GM18519 (cell line): ENCODE measurements around the gene OBI1.
"Not testable (repeated sequence)": the region's sequence is repeated elsewhere in the genome, so short reads cannot be mapped to it uniquely, and the experiment has no call there.

Source experiments
- ATAC-seq: cut with Tn5 transposase; IDR thresholded peaks from one replicate; pipeline ENCODE4 v1.9.1; 2021; ENCODE audit warnings: mild to moderate bottlenecking, moderate library complexity; ENCODE audit not compliant: unreplicated experiment, low FRiP score

Gene OBI1

DNA sequence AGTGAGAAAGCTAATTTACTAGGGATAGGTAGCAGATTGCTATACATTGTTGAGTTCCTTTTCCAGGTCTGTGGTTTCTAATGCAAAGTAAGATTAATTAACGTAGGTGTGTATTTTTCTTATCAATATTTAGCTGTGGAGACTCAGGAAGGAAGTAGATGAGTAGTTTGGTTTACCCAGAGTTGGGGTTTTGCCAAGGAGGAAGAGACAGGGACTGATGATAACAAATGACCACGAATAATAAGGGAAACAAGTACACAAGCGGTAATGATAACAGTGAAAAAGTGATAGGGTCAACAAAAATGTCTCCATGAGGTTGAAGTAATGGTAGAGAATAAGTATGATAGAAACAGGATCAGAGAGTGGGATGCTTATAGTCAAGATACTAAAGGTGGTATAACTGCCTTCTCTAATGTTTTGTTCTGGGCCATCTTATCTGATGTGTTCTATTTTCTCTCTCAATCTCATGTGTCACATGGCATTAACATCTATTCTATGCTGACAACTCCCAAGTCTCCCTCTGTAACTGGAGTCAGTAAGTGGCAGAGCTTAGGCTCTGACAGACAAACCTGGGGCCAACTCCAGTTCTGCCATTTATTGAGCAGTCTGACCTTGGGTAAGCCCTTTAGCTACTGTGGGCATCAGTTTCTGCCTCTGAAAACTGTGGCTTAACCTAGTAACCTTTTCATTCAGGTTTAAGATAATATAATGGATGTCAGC lies 8.8 kb downstream of the OBI1 start:
- ATAC-seq: no peak

DNA sequence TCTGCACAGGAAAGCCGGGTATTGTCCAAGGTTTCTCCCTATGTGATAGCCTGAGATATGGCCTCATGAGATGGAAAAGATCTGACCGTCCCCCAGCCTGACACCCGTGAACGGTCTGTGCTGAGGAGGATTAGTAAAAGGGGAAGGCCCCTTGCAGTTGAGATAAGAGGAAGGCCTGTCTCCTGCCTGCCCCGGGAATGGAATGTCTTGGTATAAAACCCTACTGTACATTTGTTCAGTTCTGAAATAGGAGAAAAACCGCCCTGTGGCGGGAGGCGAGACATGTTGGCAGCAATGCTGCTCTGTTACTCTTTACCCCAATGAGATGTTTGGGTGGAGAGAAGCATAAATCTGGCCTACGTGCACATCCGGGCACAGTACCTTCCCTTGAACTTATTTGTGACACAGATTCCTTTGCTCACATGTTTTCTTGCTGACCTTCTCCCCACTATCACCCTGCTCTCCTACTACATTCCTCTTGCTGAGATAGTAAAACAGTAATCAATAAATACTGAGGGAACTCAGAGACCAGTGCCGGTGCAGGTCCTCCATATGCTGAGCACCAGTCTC lies 11.8 kb downstream of the OBI1 start:
- ATAC-seq: not testable (repeated sequence)

DNA sequence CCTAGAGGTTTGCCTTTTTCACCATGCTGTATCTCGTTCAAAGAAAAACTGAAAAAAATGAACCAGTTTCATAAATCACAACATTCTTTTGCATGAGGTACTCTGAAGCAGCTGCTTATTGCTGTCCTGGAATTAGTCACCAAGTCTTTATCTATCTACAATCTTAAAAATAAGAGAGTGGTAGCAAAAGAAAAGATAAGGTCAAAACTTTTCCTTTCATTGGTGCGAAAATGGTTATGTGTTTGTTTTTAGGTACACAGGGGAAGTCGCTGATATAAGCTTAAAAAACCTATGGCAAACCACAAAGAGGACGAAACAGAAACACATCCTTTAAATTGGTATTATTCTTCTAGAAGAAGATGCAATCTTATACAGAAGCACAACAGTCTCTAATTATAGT lies 20.7 kb downstream of the OBI1 start:
- ATAC-seq: peak; percentile 71

DNA sequence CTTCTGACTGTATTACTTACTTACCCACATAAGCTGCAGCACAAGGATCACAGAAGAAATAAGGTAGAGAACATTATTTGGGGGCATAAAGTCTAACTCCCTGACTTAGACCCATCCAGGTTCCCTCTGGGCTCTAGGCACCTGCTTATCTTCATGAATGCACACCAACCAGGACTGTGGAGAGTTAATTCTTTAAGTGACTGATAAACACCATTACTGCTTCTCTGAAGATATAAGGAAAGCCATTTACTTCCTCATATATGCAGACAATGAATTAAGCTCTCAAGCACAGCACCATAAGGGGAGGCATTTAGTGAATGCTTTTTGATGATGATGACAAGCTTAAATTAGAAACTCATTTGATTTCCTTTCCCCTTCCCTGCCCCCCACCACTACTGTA lies 22.5 kb downstream of the OBI1 start:
- no peak for ATAC-seq

DNA sequence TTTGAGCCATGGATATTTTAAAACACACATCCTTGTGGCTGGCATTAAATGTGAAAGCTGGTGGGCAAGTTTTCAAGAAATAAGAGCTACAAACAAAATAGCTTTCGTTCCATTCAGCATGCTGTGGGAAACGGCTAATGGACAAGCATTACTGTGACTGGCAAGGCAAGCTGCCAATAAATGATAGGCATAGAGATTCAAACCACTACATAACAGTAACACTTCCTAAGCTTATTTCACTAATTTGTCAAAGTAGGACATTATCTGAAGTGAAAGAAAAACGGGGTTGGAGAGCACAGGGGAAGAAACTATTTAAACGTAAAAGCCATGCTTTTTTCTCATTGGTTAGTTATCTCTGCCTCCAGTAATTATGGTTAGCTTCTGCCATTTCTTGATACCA lies 26.0 kb downstream of the OBI1 start:
- no peak for ATAC-seq

DNA sequence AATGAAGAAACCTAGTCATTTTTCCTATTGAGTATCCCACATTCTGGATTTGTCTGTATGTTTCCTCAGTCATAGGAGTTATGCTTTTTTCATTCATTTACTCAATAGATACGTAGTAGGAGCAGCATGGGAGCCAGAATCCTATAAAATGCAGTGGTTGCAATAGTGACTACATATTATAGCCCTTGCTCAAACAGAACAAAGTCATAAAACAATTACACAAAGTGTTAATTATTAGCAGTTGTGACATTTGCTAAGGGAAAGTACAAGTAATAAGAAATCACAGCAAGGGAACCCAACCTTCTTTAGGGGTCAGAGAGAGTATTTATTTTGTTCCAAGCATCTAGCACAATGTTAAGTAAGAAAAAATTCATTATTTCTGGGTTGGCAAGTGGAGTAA lies 27.9 kb downstream of the OBI1 start:
- ATAC-seq: no peak

- ATAC-seq: no peak
These were observed 28.4 kb downstream of the OBI1 start for GRCh38 chr13:78630511-78630910.

- ATAC-seq: no peak
These were observed 33.6 kb downstream of the OBI1 start for GRCh38 chr13:78625384-78625783.

- ATAC-seq: no peak
These were observed 35.8 kb downstream of the OBI1 start for GRCh38 chr13:78623132-78623531.

- no peak for ATAC-seq
These were observed 38.0 kb downstream of the OBI1 start for GRCh38 chr13:78620936-78621470.

DNA sequence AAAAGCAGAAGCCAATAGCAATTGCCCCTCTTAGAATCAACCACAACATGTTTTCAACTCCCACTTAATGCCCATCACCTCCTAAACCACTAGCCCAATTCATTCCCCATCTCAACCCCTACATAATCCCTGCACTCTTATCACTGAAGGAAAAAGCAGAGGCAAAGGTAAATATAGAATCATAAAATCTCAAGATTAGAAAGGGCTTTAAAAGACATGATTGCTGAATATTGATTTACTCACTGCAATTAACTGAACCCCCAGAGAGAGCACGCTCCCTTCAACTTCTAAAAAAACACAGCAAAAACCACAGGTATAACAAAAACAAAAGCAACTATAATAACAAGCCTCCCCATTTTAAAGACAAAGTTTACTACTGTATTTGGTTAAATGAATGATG lies 40.5 kb downstream of the OBI1 start:
- ATAC-seq: no peak

GRCh38 chr13:78611040-78611439 lies 47.9 kb downstream of the OBI1 start:
- ATAC-seq: no peak

- ATAC-seq: peak; percentile 39
These were observed 48.5 kb downstream of the OBI1 start for GRCh38 chr13:78610381-78610883.

GRCh38 chr13:78609464-78610205 lies 49.3 kb downstream of the OBI1 start:
- no peak for ATAC-seq

DNA sequence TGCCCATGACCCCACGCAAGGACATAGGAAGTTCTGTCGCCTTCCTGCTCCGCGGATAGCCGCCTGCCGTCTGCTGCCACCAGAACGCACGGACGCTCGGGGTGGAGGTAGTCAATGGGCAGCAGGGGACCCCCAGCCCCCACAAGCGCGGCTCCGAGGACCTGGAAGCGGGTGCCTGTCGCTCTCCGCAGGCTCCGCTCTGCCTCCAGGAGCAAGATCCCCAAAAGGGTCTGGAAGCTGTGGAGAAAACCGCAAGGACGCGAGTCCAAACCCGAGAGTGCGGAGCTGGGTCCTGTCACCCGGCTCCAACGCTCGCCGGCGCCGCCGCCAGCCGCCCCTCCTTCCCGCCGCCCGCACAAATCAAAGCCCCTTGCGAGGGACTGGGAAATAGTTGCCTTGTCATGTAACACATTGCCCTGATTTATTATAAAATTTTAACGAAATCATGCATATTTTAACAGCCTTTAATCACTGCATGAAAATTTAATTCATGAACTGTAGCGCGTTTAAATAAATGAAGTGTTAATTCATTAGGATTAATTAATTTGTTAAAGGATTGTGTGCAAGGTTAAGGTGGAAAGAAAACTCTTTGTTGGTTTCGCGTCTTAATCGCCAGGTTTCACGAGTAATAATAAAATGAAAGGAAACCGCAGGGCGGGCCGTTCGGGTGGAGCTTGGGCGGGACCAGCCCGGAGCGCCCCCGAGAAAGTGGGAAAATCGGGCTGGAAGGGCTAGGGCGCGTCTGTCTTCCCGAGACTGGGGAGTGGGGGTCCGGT lies 50.1 kb downstream of the OBI1 start:
- ATAC-seq: no peak

GRCh38 chr13:78608252-78608687 lies 50.7 kb downstream of the OBI1 start:
- ATAC-seq: no peak

- no peak for ATAC-seq
These were observed 51.3 kb downstream of the OBI1 start for GRCh38 chr13:78607409-78608251.

DNA sequence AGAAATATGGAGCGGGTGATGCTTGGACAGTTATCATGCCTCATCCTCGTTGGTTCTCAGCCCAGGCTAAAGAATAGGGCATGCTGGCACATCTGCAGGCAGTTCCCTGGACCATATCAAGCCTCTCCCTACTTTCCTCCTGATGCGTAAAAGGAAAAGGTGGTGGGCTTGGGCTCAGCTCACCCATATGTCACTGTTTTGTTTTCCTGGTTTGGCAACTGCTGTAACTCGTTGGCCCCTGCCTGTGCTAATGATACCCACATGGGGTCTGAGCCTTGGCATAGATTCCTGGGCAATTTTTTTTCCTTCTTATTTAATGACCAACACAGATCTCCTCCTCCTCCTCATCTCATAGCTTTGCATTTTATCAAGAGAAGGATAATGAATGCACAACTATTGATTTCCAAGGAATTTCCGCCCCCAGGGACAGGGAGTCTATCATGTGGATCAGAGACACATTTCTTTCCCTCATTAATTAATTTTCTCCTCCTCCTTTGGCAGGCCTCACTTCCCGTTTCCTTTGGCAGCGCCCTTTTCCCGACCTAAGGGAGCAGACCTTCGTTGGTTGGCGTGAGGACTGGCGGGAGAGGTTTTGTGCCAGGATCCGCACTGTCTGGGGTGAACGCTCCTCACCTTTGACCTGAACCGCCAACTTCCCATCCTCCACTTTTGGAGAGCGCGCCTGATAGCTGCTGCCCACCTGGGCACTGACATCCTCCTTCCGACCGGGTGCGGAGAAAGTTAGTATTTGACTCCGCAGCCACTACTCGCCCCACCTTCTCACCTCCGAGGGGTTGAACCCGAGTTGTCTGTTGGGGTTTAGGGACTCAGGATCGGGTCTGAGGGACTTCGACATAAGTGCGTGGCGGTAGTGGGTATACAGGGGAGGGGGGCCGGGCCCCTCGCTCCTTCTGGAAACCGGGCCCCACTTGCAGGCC lies 52.2 kb downstream of the OBI1 start:
- no peak for ATAC-seq
